ENCODE data around the gene LOC128125822.

The LOC128125822 gene

GRCh38 chr6:63579937-63580703 lies 7.8 kb downstream of the LOC128125822 start:
- intact Hi-C loops (cut with DNase I) = no loop called here
- peaks cover 0 to 78% (median 24%) of the 10 kb centered on the region in 3 donors for H3K36me3 ChIP-seq
- no peak overlapping the region for H3K4me3 ChIP-seq
- H3K27ac ChIP-seq = no peak overlapping the region
- no peak for TF ChIP-seq CTCF (IDR thresholded peaks at IDR 0.05)
- H3K4me1 ChIP-seq = peaks cover 0 to 13% (median 0%) of the 10 kb centered on the region in 3 donors
- DNase-seq = no peak
- 94 to 98% methylated on average over 6 of the region's 6 CpGs for WGBS, 2 donors
- no peaks in the 10 kb centered on the region for H3K27me3 ChIP-seq
- H3K9me3 ChIP-seq = no peaks in the 10 kb centered on the region

GRCh38 chr6:63580704-63580961 lies 8.4 kb downstream of the LOC128125822 start:
- 84 to 85% methylated on average over 3 of the region's 3 CpGs for WGBS, 2 donors
- Histone ChIP-seq H3K4me1 (peaks cover 0 to 8% (median 0%) of the 10 kb centered on the region in 3 donors), H3K27ac (no peak overlapping the region), H3K9me3 (no peaks in the 10 kb centered on the region), H3K27me3 (no peaks in the 10 kb centered on the region), H3K4me3 (no peak overlapping the region), H3K36me3 (peaks cover 0 to 78% (median 24%) of the 10 kb centered on the region in 3 donors)
- DNase-seq = no peak
- TF ChIP-seq POLR2A (IDR thresholded peaks at IDR 0.05) = no peak
- TF ChIP-seq CTCF (IDR thresholded peaks at IDR 0.05) = no peak
- intact Hi-C loops (cut with DNase I) = no loop called here

GRCh38 chr6:63581355-63582013 lies 9.2 kb downstream of the LOC128125822 start:
- no peak for TF ChIP-seq CTCF (IDR thresholded peaks at IDR 0.05)
- no peak for TF ChIP-seq POLR2A (IDR thresholded peaks at IDR 0.05)
- no peaks in the 10 kb centered on the region for H3K9me3 ChIP-seq
- H3K27me3 ChIP-seq = no peaks in the 10 kb centered on the region
- intact Hi-C loops (cut with DNase I) = no loop called here
- peaks cover 0 to 1% (median 0%) of the 10 kb centered on the region in 3 donors for H3K4me1 ChIP-seq
- no peak for DNase-seq
- 86 to 97% methylated on average over 2 of the region's 2 CpGs for WGBS, 2 donors
- no peak overlapping the region for H3K4me3 ChIP-seq
- H3K27ac ChIP-seq = no peak overlapping the region
- peaks cover 0 to 75% (median 24%) of the 10 kb centered on the region in 3 donors for H3K36me3 ChIP-seq

- Histone ChIP-seq H3K27ac (no peak overlapping the region), H3K4me1 (no peaks in the 10 kb centered on the region), H3K9me3 (no peaks in the 10 kb centered on the region), H3K27me3 (no peaks in the 10 kb centered on the region), H3K4me3 (no peak overlapping the region), H3K36me3 (peaks cover 0 to 63% (median 20%) of the 10 kb centered on the region in 3 donors)
- TF ChIP-seq POLR2A (IDR thresholded peaks at IDR 0.05) (no peak), CTCF (IDR thresholded peaks at IDR 0.05) (no peak)
- 70 to 87% methylated on average over 4 of the region's 4 CpGs for WGBS, 2 donors
- intact Hi-C loops (cut with DNase I) = no loop called here
- no peak for DNase-seq
These were observed 10.4 kb downstream of the LOC128125822 start for GRCh38 chr6:63582579-63583231.

- WGBS, 2 donors = 59 to 85% methylated on average over 4 of the region's 4 CpGs
- Histone ChIP-seq H3K27me3 (no peaks in the 10 kb centered on the region), H3K27ac (no peak overlapping the region), H3K4me1 (no peaks in the 10 kb centered on the region), H3K4me3 (no peak overlapping the region), H3K36me3 (peaks cover 0 to 48% (median 12%) of the 10 kb centered on the region in 3 donors), H3K9me3 (no peaks in the 10 kb centered on the region)
- intact Hi-C loops (cut with DNase I) = no loop called here
- TF ChIP-seq CTCF (IDR thresholded peaks at IDR 0.05) (no peak), POLR2A (IDR thresholded peaks at IDR 0.05) (no peak)
- DNase-seq = no peak
These were observed 11.8 kb downstream of the LOC128125822 start for GRCh38 chr6:63584125-63584514.
